Astrocyte (in vitro differentiated cells and primary cell): Measurements from ENCODE around the gene NCAM1. TPM values are rescaled to one million over a fixed set of nuclear protein-coding genes. Genes with fewer than 3 reads are reported as not detected.

Source experiments
- DNase-seq: peaks from one replicate; pipeline ENCODE4 v3.0.0-alpha.2; 2010; ENCODE audit warnings: low read depth
- FAIRE-seq: peaks from 2 replicates; lab custom pipeline; 2011; peaks lifted over from hg19 to GRCh38; lab: Jason Lieb, UNC
- H2AFZ ChIP-seq: 2 replicates; pipeline ENCODE4 v1.6.0; 2012; ENCODE audit warnings: low read depth, low read length, inconsistent platforms
- H3K27ac ChIP-seq: 2 replicates; pipeline ENCODE4 v1.5.1; 2011; ENCODE audit warnings: low read depth, low read length, inconsistent platforms
- H3K27me3 ChIP-seq: 2 replicates; pipeline ENCODE4 v1.6.0; 2011; ENCODE audit warnings: low read length, inconsistent platforms; ENCODE audit not compliant: insufficient read depth
- H3K36me3 ChIP-seq: 2 replicates; pipeline ENCODE4 v1.5.1; 2011; ENCODE audit warnings: low read length, inconsistent platforms; ENCODE audit not compliant: insufficient read depth
- H3K4me1 ChIP-seq: 2 replicates; pipeline ENCODE4 v1.5.1; 2011; ENCODE audit warnings: low read length, inconsistent platforms; ENCODE audit not compliant: insufficient read depth
- H3K4me2 ChIP-seq: 2 replicates; pipeline ENCODE4 v1.6.0; 2012; ENCODE audit warnings: low read length, inconsistent platforms
- H3K4me3 ChIP-seq: 2 replicates; pipeline ENCODE4 v1.5.1; 2011; ENCODE audit warnings: low read depth, mild to moderate bottlenecking, low read length, inconsistent platforms; ENCODE audit not compliant: insufficient read depth
- H3K79me2 ChIP-seq: 2 replicates; pipeline ENCODE4 v1.6.0; 2012; ENCODE audit warnings: mild to moderate bottlenecking, low read length, inconsistent platforms; ENCODE audit not compliant: insufficient read depth
- H3K9ac ChIP-seq: 2 replicates; pipeline ENCODE4 v1.6.0; 2012; ENCODE audit warnings: mild to moderate bottlenecking, low read length, inconsistent platforms
- H3K9me3 ChIP-seq: 2 replicates; pipeline ENCODE4 v1.5.1; 2012; ENCODE audit warnings: low read depth, mild to moderate bottlenecking, low read length, inconsistent platforms; ENCODE audit not compliant: insufficient read depth
- H4K20me1 ChIP-seq: 2 replicates; pipeline ENCODE4 v1.6.0; 2012; ENCODE audit warnings: low read length, inconsistent platforms; ENCODE audit not compliant: insufficient read depth
- H3K27ac Mint-ChIP-seq: one replicate; pipeline ENCODE4 v1.8.0; 2021; ENCODE audit warnings: mild to moderate bottlenecking, mixed read lengths; ENCODE audit not compliant: unreplicated experiment
- H3K27me3 Mint-ChIP-seq: one replicate; pipeline ENCODE4 v1.8.0; 2021; ENCODE audit warnings: low read depth, mixed read lengths; ENCODE audit not compliant: unreplicated experiment
- H3K36me3 Mint-ChIP-seq: one replicate; pipeline ENCODE4 v1.8.0; 2021; ENCODE audit warnings: low read depth, mixed read lengths; ENCODE audit not compliant: unreplicated experiment
- H3K4me1 Mint-ChIP-seq: one replicate; pipeline ENCODE4 v1.8.0; 2021; ENCODE audit warnings: low read depth, mixed read lengths; ENCODE audit not compliant: unreplicated experiment
- H3K4me3 Mint-ChIP-seq: one replicate; pipeline ENCODE4 v1.8.0; 2021; ENCODE audit warnings: mild to moderate bottlenecking, moderate library complexity, mixed read lengths; ENCODE audit not compliant: unreplicated experiment
- H3K9me3 Mint-ChIP-seq: one replicate; pipeline ENCODE4 v1.8.0; 2021; ENCODE audit warnings: mild to moderate bottlenecking, mixed read lengths; ENCODE audit not compliant: unreplicated experiment
- CTCF ChIP-seq: IDR thresholded peaks from 2 replicates; pipeline ENCODE4 v1.5.1; 2011; ENCODE audit warnings: low read depth, mild to moderate bottlenecking, inconsistent platforms, low read length, moderate library complexity; ENCODE audit not compliant: insufficient read depth
- EZH2 ChIP-seq: IDR thresholded peaks from 2 replicates; pipeline ENCODE4 v1.6.1; 2012; ENCODE audit warnings: mild to moderate bottlenecking, low read length, inconsistent platforms; ENCODE audit not compliant: insufficient read depth
- total RNA-seq: library from RNA; stranded (reverse); gene quantifications from 2 replicates; pipeline ENCODE4 v1.2.1, GENCODE V29; 2021

The NCAM1 gene
- total RNA-seq, 1 donor from 2014 or later: 17.4 TPM

DNA sequence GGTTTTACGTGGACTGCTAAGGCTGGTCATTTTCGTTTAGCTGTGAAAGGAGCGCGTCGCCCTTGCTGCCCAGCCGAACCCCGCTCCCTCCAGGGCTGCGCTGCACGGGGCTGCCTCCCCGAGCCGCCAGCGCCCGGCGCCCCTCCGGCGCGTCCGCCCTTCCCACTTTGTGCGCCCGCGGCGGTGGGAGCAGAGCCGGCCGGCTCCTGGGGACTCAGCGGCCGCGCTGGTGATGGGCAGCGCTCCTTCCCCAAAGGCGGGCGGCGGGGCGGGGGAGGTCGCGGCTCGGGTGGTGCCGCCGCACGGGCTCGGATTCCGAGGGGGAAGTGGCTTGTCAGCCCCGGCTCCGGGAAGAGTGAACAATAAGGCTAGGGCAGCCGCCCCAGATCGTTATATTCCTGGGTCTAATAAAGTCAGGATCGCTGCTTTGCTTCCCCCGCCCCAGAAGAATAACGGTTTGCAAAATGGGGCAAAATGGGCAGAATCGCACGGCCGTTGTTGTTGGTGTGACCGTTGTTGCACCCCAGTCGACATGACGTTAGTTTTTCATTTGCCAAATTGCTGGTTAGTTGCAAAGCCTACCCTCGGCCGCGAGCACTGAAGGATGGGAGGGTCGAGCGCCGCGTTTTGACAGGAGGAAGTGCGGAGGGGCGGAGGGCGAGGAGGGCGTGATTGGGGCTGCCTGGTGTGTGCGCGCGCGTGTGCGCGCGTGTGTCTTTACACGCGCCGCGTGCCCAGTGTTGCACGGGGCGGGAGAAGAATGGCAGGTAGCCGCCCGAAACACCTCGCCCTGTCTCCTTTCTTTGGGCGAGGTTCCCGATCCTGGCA lies 745 bp downstream of the NCAM1 start:
- Mint-ChIP-seq H3K27ac (no peak overlapping the region), H3K27me3 (peaks cover 10% of the 10 kb centered on the region), H3K4me3 (peak overlapping the region; percentile 95), H3K4me1 (peaks cover 10% of the 10 kb centered on the region), H3K36me3 (no peaks in the 10 kb centered on the region), H3K9me3 (no peaks in the 10 kb centered on the region)
- FAIRE-seq (no peak), DNase-seq (no peak)
- Histone ChIP-seq H3K27me3 (peaks cover 8% of the 10 kb centered on the region), H3K79me2 (no peaks in the 10 kb centered on the region), H3K4me2 (peak overlapping the region; percentile 99), H3K4me3 (peak overlapping the region; percentile 79), H2AFZ (peak overlapping the region; percentile 93), H3K27ac (no peak overlapping the region), H3K9me3 (no peaks in the 10 kb centered on the region), H4K20me1 (no peaks in the 10 kb centered on the region), H3K4me1 (peaks cover 4% of the 10 kb centered on the region), H3K36me3 (no peaks in the 10 kb centered on the region), H3K9ac (peak overlapping the region; percentile 66)
- TF ChIP-seq EZH2: no peak
- no peak for TF ChIP-seq CTCF

GRCh38 chr11:112962579-112963367 lies 1.6 kb downstream of the NCAM1 start:
- Mint-ChIP-seq H3K9me3 (no peaks in the 10 kb centered on the region), H3K4me1 (peaks cover 14% of the 10 kb centered on the region), H3K4me3 (peak overlapping the region; percentile 95), H3K27ac (no peak overlapping the region), H3K27me3 (peaks cover 6% of the 10 kb centered on the region), H3K36me3 (no peaks in the 10 kb centered on the region)
- H3K4me2 ChIP-seq: peak overlapping the region; percentile 99
- H2AFZ ChIP-seq: peak overlapping the region; percentile 93
- H3K79me2 ChIP-seq: no peaks in the 10 kb centered on the region
- H3K4me3 ChIP-seq: peak overlapping the region; percentile 79
- H4K20me1 ChIP-seq: no peaks in the 10 kb centered on the region
- H3K36me3 ChIP-seq: no peaks in the 10 kb centered on the region
- H3K9me3 ChIP-seq: no peaks in the 10 kb centered on the region
- peaks cover 7% of the 10 kb centered on the region for H3K27me3 ChIP-seq
- TF ChIP-seq CTCF (no peak), EZH2 (peak; percentile 45)
- FAIRE-seq (no peak), DNase-seq (no peak)
- H3K27ac ChIP-seq: no peak overlapping the region
- peak overlapping the region; percentile 66 for H3K9ac ChIP-seq
- H3K4me1 ChIP-seq: peaks cover 4% of the 10 kb centered on the region
